SK-N-SH (cell line): ENCODE data around the gene KLHL24. TPM values are rescaled to one million over a fixed set of nuclear protein-coding genes. Genes with fewer than 3 reads are reported as not detected.

Experiments
- CTCF ChIA-PET: fragments of 300-600, 350-600 bp; formaldehyde crosslinking; extraction: SDS; loops from one replicate; lab custom pipeline; 2021; lab: Yijun Ruan, JAX
- POLR2A ChIA-PET: fragments of 350-600 bp; sonication (Branson Sonifier 250); formaldehyde crosslinking; extraction: SDS; loops from one replicate; lab custom pipeline; 2020; ENCODE audit warnings: antibody characterized with exemption, inconsistent platforms; lab: Yijun Ruan, JAX
- DNase-seq: peaks from one replicate; pipeline ENCODE4 v3.0.0; 2012
- H2AFZ ChIP-seq: fragments of 200-600 bp; sonication (generic); 2 replicates; pipeline ENCODE4 v1.8.1; 2016; ENCODE audit warnings: antibody characterized with exemption, mild to moderate bottlenecking, low read depth
- H3F3A ChIP-seq: fragments of 200-600 bp; sonication (generic); replicated peaks from 2 replicates; pipeline ENCODE3; 2016; ENCODE audit warnings: antibody characterized with exemption, mild to moderate bottlenecking; ENCODE audit not compliant: insufficient read depth
- H3K27ac ChIP-seq, 2 experiments: fragments of 200-500 bp in 1 of 2; fragments of 200-600 bp in 1 of 2; sonication (Bioruptor generic) in 1 of 2; sonication (generic), shearing (Covaris generic) in 1 of 2; 2 replicates each; pipeline versions ENCODE4 v1.5.1 to v1.6.1; 2014 to 2016; ENCODE audit warnings: low read depth in 2 of 2, inconsistent platforms in 1 of 2, low read length in 1 of 2, mild to moderate bottlenecking in 1 of 2, mixed read lengths in 1 of 2
- H3K27me3 ChIP-seq: fragments of 200-600 bp; sonication (generic), shearing (Covaris generic); 2 replicates; pipeline ENCODE4 v1.6.1; 2016; ENCODE audit warnings: mixed run types; ENCODE audit not compliant: insufficient read depth
- H3K36me3 ChIP-seq, 2 experiments: fragments of 200-500 bp in 1 of 2; fragments of 200-600 bp in 1 of 2; sonication (Bioruptor generic) in 1 of 2; sonication (generic) in 1 of 2; replicated peaks in 1 of 2; 2 replicates each; pipeline versions ENCODE3 to v1.5.1; 2014 to 2016; ENCODE audit warnings: low read length in 1 of 2, mild to moderate bottlenecking in 1 of 2; ENCODE audit not compliant: insufficient read depth in 2 of 2, control insufficient read depth in 1 of 2
- H3K4me1 ChIP-seq, 2 experiments: fragments of 200-500 bp in 1 of 2; fragments of 200-600 bp in 1 of 2; sonication (Bioruptor generic) in 1 of 2; sonication (generic), shearing (Covaris generic) in 1 of 2; 2 replicates each; pipeline versions ENCODE4 v1.5.1 to v1.6.1; 2014 to 2016; ENCODE audit warnings: low read depth in 1 of 2, low read length in 1 of 2, mixed run types in 1 of 2; ENCODE audit not compliant: insufficient read depth in 2 of 2, control insufficient read depth in 1 of 2
- H3K4me2 ChIP-seq: fragments of 200-600 bp; sonication (generic), shearing (Covaris generic); 2 replicates; pipeline ENCODE4 v1.6.1; 2017; ENCODE audit warnings: mixed run types
- H3K4me3 ChIP-seq, 2 experiments: fragments of 200-500 bp in 1 of 2; fragments of 200-600 bp in 1 of 2; sonication (Bioruptor generic) in 1 of 2; sonication (generic), shearing (Covaris generic) in 1 of 2; 2 replicates each; pipeline versions ENCODE4 v1.5.1 to v1.8.1; 2014 to 2016; ENCODE audit warnings: low read depth in 2 of 2, inconsistent platforms in 1 of 2, low read length in 1 of 2, mild to moderate bottlenecking in 1 of 2, mixed read lengths in 1 of 2, moderate library complexity in 1 of 2
- H3K79me2 ChIP-seq: fragments of 200-600 bp; sonication (generic); 2 replicates; pipeline ENCODE4 v1.8.1; 2017; ENCODE audit warnings: mild to moderate bottlenecking; ENCODE audit not compliant: insufficient read depth
- H3K9ac ChIP-seq: fragments of 200-600 bp; sonication (generic); 2 replicates; pipeline ENCODE4 v1.6.1; 2017; ENCODE audit warnings: mixed run types
- H3K9me2 ChIP-seq: fragments of 200-600 bp; sonication (generic); 2 replicates; pipeline ENCODE4 v1.6.1; 2017; ENCODE audit warnings: mixed run types
- H3K9me3 ChIP-seq: fragments of 200-600 bp; sonication (generic); 2 replicates; pipeline ENCODE4 v1.6.1; 2017; ENCODE audit warnings: mixed run types, mild to moderate bottlenecking, moderate library complexity
- H4K20me1 ChIP-seq: fragments of 200-600 bp; sonication (generic); 2 replicates; pipeline ENCODE4 v1.6.1; 2017; ENCODE audit warnings: mild to moderate bottlenecking, mixed run types; ENCODE audit not compliant: insufficient read depth
- FOSL2 ChIP-seq: IDR thresholded peaks from 2 replicates; pipeline ENCODE4 v1.4.0; 2012; ENCODE audit warnings: low read depth, mild to moderate bottlenecking, moderate library complexity, borderline replicate concordance
- FOXJ3 ChIP-seq: sonication (generic); formaldehyde crosslinking; IDR thresholded peaks from 2 replicates; pipeline ENCODE4 v1.5.1; 2020; ENCODE audit warnings: mild to moderate bottlenecking, missing genetic modification reagents
- GABPA ChIP-seq: IDR thresholded peaks from 2 replicates; pipeline ENCODE4 v1.4.0; 2012; ENCODE audit warnings: low read depth, mild to moderate bottlenecking
- JUND ChIP-seq: IDR thresholded peaks from 2 replicates; pipeline ENCODE4 v1.4.0; 2012
- RFX5 ChIP-seq: IDR thresholded peaks from 2 replicates; pipeline ENCODE4 v1.6.1; 2012; ENCODE audit warnings: mild to moderate bottlenecking, improper control_type of control experiment, low read length
- RXRA ChIP-seq: IDR thresholded peaks from 2 replicates; pipeline ENCODE4 v1.4.0; 2012; ENCODE audit warnings: low read depth, mild to moderate bottlenecking, borderline replicate concordance
- TEAD4 ChIP-seq: IDR thresholded peaks from 2 replicates; pipeline ENCODE4 v1.4.0; 2012; ENCODE audit warnings: mild to moderate bottlenecking, borderline replicate concordance; ENCODE audit not compliant: insufficient read depth
- USF1 ChIP-seq: IDR thresholded peaks from 2 replicates; pipeline ENCODE4 v1.4.0; 2012; ENCODE audit warnings: low read depth, borderline replicate concordance
- ZBTB33 ChIP-seq: IDR thresholded peaks from 2 replicates; pipeline ENCODE4 v1.4.0; 2012; ENCODE audit warnings: low read depth, borderline replicate concordance
- WGBS: methylation state at CpG from one replicate; pipeline ENCODE4 v1.1.6; 2017; ENCODE audit warnings: low lambda C conversion rate; 5-methylcytosine and 5-hydroxymethylcytosine counted together
- polyA plus RNA-seq, 3 experiments: library from polyadenylated mRNA; depleted of rRNA; stranded (reverse); fragments of >200 nt; gene quantifications; 2 replicates each; pipeline ENCODE4 v1.2.3, GENCODE V29; 2012
- TF ChIP-seq, protein P1 (sequence below): fragments of 150-350 bp; IDR thresholded peaks from 2 replicates; pipeline ENCODE4 v1.6.1; 2017; ENCODE audit warnings: antibody characterized with exemption, low read length, low read depth, borderline replicate concordance

The KLHL24 gene
- polyA plus RNA-seq, 1 of the 3 experiments (the other 2 are of a cell fraction): 5.7 TPM

GRCh38 chr3:183626877-183627594, 8.4 kb upstream of the KLHL24 start:
- CTCF ChIA-PET: no interaction called here
- Histone ChIP-seq H4K20me1 (no peaks in the 10 kb centered on the region), H3K9me3 (no peaks in the 10 kb centered on the region), H3F3A (no peaks in the 10 kb centered on the region), H3K79me2 (no peaks in the 10 kb centered on the region), H2AFZ (no peak overlapping the region), H3K4me1 (no peaks in the 10 kb centered on the region), H3K4me3 (no peak overlapping the region), H3K36me3 (no peaks in the 10 kb centered on the region), H3K4me2 (no peak overlapping the region), H3K27ac (no peak overlapping the region), H3K9ac (no peak overlapping the region), H3K27me3 (no peaks in the 10 kb centered on the region), H3K9me2 (no peaks in the 10 kb centered on the region)
- POLR2A ChIA-PET: no interaction called here
- no peak for DNase-seq
- WGBS: 81% methylated on average over 8 of the region's 8 CpGs
- TF ChIP-seq FOSL2 (no peak), JUND (no peak), RXRA (no peak), FOXJ3 (CRISPR knock-in tag) (no peak), RFX5 (no peak)
- TF ChIP-seq, protein P1, sequence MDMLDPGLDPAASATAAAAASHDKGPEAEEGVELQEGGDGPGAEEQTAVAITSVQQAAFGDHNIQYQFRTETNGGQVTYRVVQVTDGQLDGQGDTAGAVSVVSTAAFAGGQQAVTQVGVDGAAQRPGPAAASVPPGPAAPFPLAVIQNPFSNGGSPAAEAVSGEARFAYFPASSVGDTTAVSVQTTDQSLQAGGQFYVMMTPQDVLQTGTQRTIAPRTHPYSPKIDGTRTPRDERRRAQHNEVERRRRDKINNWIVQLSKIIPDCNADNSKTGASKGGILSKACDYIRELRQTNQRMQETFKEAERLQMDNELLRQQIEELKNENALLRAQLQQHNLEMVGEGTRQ: no peak

GRCh38 chr3:183629546-183630301, 5.7 kb upstream of the KLHL24 start:
- H2AFZ ChIP-seq: no peak overlapping the region
- no peaks in the 10 kb centered on the region for H3K27me3 ChIP-seq
- DNase-seq: no peak
- TF ChIP-seq RXRA: no peak
- no peak for TF ChIP-seq USF1
- TF ChIP-seq ZBTB33: no peak
- no peak for TF ChIP-seq GABPA
- no peak for TF ChIP-seq FOSL2
- no peak for TF ChIP-seq TEAD4
- H3K4me2 ChIP-seq: no peak overlapping the region
- H3K9me3 ChIP-seq: no peaks in the 10 kb centered on the region
- no peaks in the 10 kb centered on the region for H3K4me1 ChIP-seq
- no peaks in the 10 kb centered on the region for H3F3A ChIP-seq
- ChIA-PET CTCF (interaction anchor here (1.4 kb wide), 2 partner anchors 10 to 21 kb away, joined by 4 to 5 read pairs; no protein-coding TSS in a partner anchor), POLR2A (no interaction called here)
- no peak overlapping the region for H3K9ac ChIP-seq
- H3K36me3 ChIP-seq: no peaks in the 10 kb centered on the region
- H3K4me3 ChIP-seq: no peak overlapping the region
- 96% methylated on average over 3 of the region's 3 CpGs for WGBS
- H3K9me2 ChIP-seq: no peaks in the 10 kb centered on the region
- H3K79me2 ChIP-seq: no peaks in the 10 kb centered on the region
- H4K20me1 ChIP-seq: no peaks in the 10 kb centered on the region
- H3K27ac ChIP-seq: no peak overlapping the region
